HG02938 (cell line): ENCODE data around the gene SNX9.

ENCODE experiments used
- ATAC-seq: cut with Tn5 transposase; IDR thresholded peaks from one replicate; pipeline ENCODE4 v1.9.1; 2021; ENCODE audit warnings: mild to moderate bottlenecking, moderate library complexity; ENCODE audit not compliant: unreplicated experiment

The SNX9 gene

GRCh38 chr6:157800420-157801237, 22.4 kb upstream of the SNX9 start:
- peak; percentile 95 for ATAC-seq

GRCh38 chr6:157804448-157805327, 18.4 kb upstream of the SNX9 start:
- ATAC-seq, result no peak

GRCh38 chr6:157806131-157806855, 16.8 kb upstream of the SNX9 start:
- ATAC-seq, result no peak

GRCh38 chr6:157806856-157807215, 16.2 kb upstream of the SNX9 start:
- ATAC-seq, result no peak

GRCh38 chr6:157808405-157808950, 14.6 kb upstream of the SNX9 start:
- no peak for ATAC-seq

GRCh38 chr6:157809613-157810012, 13.4 kb upstream of the SNX9 start:
- ATAC-seq, result no peak

- ATAC-seq, result no peak
Measured at GRCh38 chr6:157811137-157811475, 11.9 kb upstream of the SNX9 start.

- ATAC-seq, result no peak
Measured at GRCh38 chr6:157811476-157812173, 11.4 kb upstream of the SNX9 start.

- no peak for ATAC-seq
Measured at GRCh38 chr6:157812425-157813171, 10.4 kb upstream of the SNX9 start.

GRCh38 chr6:157813191-157813590, 9.9 kb upstream of the SNX9 start:
- no peak for ATAC-seq

- no peak for ATAC-seq
Measured at GRCh38 chr6:157813750-157814455, 9.1 kb upstream of the SNX9 start.

- peak; percentile 47 for ATAC-seq
Measured at GRCh38 chr6:157814883-157815282, 8.2 kb upstream of the SNX9 start.

GRCh38 chr6:157821342-157822033, 1.6 kb upstream of the SNX9 start:
- ATAC-seq, result no peak

GRCh38 chr6:157822245-157823000, 623 bp upstream of the SNX9 start:
- no peak for ATAC-seq

GRCh38 chr6:157823528-157824370, 703 bp downstream of the SNX9 start:
- ATAC-seq, result peak; percentile 63

- ATAC-seq, result no peak
Measured at GRCh38 chr6:157825243-157825904, 2.3 kb downstream of the SNX9 start.
